ENCODE data around the gene KATNB1.

GRCh38 chr16:57709663-57710062 is 25.9 kb upstream of the KATNB1 start:
- TF ChIP-seq CTCF (IDR thresholded peaks at IDR 0.05) (no peak), POLR2A (IDR thresholded peaks at IDR 0.05) (no peak)

Data from lower leg skin (tissue), 3 donors.